ENCODE results near the gene PRR33.

PRR33 gene

DNA sequence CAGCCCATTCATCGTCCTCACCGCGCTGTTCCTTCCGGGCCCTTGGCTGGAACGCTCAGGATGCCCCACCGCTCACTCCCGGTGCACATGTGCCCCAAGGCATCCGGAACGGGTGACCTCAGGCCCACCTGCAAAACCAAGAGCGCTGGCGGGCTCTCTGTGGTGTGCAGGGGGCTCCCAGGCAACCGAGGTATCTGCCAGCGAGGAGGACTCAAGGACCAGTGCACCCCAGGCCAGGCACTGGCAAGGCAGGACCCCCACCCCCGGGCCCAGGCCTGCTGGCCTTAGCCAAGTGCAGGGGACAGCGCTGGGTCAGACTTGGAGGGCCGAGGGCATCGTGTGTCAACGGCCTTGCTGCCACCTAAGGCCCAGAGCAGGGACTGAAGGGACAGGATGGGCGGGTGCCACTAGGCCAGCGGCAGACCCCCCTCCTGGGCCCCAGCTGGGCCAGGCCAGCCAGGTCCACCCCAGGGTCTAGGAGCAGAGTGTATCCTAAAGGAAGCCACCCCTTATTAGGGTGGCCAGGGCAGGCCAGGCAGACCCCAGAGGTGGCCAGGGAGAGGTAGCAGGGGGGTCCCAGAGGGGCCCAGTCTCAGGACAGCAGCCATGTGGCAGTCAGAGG lies 36.3 kb upstream of the PRR33 start:
- no peak for DNase-seq (ENCODE audit: low read depth in 2 of 2)

DNA sequence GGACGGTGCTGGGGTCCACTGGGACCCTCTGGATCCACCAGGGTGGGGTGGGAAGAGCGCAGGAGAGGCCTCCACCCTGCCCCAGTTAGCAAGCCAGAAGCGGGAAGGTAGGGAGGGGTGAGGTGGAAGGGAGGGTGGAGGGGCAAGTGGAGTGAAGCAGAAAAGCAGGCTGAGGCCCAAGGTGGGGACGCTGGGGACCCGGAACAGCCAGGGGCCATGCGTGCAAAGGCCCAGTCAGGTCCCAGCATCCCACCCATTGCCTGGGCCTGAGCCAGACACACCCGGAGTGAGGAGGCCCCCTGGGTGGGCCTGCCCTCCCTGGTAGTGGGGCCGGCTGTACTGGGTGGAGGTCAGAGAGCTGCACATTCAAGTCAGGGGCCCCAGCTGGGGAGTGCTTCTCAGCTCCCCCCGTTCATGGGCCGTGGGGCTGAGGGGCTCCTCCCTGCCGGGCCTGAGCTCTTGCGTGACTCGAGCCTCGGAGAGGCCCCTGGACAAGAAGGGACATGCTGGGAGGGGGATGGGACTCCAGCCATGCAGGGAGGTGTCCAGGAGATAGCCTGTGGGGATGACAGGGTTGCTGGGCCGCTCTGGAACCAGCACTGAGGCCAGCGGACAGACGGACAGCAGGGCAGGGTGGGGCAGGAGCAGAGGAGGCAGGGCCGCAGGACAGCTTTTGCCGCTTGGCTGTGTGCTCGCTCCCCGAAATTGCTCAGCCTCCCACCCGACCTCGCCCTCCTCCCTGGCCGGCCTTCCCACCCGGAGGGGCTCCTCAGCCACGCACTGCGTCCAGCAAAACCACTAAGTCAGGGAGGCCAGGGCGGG lies 35.5 kb upstream of the PRR33 start:
- no peak for DNase-seq (ENCODE audit: low read depth in 2 of 2)

DNA sequence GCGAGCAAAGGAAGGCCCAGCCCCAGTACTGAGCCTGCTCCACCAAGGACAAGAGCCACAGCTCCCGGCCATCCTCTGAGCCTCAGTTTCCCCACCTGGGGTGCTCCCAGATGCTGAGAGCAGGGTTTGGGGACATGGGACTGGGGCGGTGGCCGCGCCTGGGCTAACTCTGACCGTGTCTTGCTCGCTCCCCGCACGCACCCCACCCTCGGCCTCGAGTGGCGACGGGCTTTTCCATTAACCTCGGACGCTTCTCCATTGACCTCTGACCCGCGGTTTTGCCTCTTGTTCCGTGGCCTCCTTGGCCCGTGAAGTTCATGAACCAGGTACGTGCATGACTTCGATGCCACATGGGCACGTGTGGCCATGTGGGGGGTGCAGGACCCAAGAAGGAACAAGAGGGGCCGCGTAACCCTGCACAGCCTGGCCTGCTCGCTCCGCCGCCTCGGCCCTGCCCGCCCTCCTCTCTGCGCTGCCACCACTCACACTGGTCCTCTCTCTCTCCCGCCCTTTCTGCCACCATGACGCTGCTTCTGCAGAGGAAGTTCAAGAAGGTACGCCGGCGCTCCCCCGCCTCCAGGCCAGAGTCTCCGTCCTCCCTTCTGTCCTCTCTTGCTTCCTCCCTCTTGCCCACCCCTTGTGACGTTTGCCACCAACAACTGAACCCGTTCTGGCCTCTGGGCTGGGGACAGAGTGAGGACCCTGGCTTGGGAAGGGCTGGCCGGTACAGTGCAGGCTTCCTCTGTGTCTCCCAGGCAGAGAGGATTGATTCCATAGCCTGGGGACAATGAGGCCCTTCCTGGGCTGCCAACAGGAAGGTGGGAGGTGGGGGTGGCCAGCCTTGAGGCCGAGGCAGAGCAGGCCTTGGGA lies 34.7 kb upstream of the PRR33 start:
- no peak for DNase-seq (ENCODE audit: low read depth in 2 of 2)

DNA sequence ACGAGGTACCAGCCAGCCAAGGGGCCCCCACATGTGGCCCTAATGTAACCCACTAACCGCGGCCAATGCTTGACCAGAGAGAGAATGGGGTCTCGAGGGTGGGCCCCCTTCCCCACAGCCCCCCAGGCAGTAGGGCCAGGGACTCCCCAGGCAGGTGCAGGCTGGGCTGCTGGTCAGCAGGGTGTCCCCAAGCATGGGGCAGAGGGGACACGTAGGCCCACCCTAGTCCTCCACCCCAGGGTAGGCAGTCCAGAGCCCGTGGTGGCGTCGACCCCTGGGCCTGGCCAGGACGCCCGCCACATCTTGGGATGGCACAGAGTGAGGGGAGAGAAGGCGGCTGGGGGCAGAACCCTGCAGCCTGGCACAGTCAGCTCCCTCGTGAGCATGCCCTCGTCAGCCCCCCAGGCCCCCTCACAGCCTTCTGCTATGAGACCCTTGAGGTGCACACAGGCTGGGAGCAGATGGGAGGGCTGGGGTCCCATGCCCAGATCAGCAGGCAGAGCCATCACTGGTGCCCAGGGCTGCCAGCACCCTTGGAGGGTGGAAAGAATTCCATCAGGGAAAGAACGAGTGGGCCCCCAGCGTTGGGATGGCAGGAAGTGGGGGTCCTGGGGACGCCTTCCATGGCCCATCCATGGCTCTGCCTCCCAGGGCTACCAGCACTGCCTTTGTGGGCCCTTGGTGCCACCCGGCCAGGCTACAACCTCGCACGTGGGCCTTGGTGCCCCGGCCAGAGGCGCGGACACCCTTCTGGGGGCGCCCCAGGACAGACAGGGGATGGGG lies 33.9 kb upstream of the PRR33 start:
- no peak for DNase-seq (ENCODE audit: low read depth in 2 of 2)

DNA sequence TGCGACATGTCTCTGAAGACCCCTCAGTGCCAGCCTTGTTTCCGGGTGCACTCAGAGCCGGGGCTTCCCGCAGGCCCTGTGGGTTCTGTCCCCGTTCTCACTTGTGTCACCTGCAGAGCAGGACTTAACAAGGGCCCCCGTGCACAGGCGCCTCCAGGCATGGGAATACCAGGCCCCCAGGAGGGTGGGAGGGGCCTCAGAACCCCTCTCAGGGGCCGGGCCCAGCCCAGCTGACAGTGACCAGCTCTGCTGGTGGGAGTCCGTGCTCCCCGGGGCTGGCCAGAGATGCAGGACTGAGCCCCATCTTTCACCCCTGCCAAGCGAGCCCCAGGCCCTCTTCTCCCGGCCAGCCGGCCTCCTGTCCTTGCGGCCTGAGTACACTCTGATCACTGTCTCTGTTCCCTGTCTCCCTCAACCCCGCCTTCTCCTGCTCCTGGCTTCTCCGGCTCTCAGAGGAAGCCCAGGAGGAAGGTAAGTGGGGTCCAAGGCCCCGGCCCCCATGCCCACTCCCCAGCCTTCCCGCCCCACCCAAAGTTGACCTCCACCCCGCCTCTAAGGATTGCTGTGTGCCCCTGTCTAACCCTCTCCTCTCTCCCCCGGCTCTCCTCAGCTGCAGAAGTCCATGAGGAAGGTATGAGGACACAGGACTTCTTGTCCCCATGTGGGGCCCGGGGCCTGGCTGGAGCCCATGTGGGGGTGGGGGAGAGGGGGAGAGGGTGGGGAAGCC lies 33.1 kb upstream of the PRR33 start:
- no peak for DNase-seq (ENCODE audit: low read depth in 2 of 2)

DNA sequence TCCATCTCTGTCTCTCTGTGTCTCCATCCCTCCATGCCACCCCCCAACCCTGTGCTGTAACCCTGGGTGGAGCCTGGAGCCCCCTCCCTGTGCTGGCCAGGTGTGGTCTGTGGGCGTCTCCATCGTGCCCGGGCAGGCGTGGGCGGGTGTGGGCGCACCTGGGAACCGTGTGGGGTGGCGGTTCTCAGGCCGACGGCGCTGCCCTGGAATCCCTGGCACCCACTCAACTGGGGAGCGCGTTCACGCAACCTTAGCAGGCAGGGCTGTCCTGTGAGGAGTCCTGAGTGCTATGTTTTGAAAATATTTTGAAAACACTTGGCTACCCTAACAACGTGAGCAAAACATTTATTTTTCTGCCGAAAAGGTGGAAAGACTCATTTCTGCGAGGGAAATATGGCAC lies 32.5 kb upstream of the PRR33 start:
- no peak for DNase-seq (ENCODE audit: low read depth in 2 of 2)

DNA sequence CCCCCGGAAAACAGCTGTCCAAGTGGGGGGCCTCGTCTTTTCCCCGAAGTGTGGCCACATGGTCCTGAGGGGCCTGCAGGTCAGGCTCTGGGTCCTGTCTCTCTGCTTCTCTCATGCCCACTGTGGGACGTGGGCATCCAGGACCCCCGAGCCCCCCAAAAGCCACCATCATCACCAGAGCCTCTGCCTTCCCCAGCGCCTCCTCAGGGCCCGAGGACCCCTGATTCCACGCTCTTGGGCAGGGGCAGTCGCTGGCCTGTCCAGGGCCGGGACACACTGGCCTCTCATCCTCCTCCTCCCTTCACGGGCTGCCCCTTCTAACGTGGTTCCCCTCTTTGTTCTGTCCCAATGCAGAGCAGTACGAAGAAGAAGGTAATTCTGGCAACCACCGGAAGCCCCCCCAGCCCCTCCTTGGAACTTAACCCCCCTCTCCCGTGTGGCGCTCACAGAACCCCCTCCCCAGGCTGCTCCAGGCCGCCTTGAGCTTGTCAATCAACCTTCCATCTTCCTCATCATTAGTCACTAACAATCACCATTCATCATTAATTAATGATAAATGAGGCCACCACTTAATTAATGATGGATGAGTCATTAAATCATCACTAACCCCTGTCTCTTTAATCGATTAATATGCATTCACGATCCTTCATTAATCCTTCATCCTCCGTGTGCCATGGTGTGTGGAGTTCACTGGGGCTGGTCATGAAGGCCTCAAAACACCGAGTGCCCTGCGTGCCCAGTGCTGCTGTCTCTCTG lies 31.7 kb upstream of the PRR33 start:
- no peak for DNase-seq (ENCODE audit: low read depth in 2 of 2)

DNA sequence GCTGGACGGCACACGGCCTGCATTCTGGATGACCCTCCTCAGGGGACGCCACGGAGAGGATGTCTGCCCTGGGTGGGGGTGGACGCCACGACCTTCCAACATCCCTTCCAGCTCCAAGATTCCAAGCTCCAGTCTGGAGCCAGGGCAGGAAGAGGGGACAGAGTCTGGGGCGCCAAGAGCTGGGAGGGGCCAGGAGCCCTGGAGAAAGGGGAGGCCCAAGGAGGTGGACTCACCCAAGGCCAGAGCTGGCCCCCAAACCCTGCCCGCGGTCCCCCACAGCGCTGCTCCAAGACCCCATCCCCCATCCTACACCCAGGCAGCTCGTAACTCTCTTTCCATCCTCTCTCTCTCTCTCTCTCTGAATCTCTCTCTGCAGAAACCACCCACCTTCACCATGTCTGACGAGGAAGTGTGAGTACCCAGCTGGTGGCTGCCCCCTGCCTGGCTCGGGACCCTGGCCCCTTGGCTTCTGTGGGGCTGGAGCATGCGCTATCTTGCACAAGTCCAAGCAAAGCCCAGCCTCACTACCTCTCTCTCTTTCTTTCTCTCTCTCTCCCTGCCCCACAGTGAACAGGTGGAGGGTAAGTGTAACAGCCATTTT lies 30.9 kb upstream of the PRR33 start:
- no peak for DNase-seq (ENCODE audit: low read depth in 2 of 2)

DNA sequence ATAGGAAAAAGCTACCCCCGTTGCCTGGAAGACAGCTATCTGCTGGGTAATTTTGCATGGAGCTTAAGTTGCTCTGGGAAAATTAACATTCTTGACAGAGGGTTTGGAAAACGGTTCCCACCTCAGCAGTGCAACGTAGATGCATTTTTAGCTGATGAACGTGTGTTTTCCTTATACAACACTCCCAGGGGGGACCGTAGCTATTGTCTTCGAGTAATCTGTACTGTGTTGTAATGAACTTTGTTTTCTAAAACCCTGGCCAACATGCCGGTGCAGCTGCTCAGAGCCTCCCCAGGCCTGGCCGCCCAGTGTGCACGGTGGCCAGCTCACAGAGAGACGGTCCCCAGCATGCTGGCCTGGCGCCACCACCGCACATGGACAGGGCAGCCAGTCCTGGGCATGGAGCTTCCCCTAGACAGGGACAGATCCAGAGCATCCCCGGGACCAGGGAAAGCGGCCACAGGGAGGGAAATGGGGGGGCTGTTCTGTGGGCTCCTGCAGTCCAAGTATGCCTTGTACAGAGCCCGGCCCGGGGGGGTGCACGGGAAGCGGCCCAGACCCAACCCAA lies 30.0 kb upstream of the PRR33 start:
- DNase-seq (ENCODE audit: low read depth in 2 of 2): no peak

DNA sequence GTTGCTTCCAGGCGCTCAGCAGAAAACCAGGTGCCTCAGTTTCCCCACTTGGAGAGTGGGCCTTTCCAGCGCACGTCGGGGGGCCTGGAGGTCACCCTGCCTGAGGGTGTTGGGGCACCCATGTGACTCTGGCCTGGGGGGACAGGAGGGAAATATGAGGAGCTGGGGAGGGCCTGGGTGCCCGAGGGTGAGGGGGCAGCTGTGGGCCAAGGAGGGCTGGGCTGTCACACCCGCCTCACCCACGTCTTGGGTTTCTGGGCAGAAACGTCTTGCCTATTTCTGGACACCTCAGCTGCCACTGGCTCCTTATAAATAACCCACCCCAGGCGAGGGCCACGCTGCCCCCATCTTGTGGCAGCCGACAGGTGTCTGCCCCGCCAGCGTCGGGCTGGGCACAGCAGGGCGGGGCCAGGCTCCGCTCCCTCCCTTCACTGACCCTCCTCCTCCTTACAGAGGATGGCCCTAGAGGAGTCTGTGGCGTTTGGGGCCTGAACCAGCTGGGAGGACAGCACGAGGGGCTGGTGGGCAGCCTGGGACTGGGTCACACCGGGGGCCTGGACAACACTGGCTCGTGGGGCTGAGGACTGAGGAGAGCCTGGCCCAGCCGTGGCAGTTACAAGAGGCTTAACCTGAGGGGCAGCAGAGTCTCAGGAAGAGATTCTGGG lies 29.3 kb upstream of the PRR33 start:
- DNase-seq (ENCODE audit: low read depth in 2 of 2): no peak

DNA sequence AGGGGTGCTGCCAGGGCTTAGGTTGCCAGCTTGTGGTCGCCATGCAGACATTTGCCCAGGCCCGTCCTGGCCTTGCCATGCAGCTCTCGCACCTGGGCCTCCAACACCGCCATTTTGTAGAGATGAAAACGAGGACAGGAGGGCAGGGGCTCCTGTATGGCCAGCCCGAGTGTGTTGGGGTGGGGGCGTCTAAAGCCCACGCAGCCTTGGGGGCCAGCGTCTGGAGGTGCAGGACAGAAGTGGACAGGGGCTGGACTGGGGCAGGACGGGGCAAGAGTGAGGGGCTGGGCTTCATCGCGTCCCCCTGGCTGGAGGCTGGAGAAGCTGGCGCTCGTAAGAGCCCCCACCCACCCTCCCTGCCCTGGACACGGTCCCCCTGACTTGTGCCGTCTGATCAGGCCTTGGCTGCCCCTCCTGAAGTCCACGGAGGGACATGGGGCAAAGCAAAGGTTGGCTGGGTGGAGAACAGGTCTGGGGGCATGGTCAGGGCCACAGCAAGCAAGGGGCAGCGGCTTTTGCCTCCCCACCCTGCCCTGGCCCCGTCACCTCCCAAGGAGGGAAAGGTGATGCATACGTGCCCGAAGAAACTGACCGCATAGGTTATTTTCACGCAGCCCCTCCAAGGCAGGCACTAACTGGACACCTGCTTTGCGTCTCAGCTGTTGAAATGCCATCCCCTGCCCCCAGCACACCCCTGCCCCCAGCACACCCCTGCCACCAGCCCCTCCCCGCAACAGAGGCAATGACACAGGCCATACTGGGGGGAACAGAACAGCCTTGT lies 28.6 kb upstream of the PRR33 start:
- no peak for DNase-seq (ENCODE audit: low read depth in 2 of 2)

DNA sequence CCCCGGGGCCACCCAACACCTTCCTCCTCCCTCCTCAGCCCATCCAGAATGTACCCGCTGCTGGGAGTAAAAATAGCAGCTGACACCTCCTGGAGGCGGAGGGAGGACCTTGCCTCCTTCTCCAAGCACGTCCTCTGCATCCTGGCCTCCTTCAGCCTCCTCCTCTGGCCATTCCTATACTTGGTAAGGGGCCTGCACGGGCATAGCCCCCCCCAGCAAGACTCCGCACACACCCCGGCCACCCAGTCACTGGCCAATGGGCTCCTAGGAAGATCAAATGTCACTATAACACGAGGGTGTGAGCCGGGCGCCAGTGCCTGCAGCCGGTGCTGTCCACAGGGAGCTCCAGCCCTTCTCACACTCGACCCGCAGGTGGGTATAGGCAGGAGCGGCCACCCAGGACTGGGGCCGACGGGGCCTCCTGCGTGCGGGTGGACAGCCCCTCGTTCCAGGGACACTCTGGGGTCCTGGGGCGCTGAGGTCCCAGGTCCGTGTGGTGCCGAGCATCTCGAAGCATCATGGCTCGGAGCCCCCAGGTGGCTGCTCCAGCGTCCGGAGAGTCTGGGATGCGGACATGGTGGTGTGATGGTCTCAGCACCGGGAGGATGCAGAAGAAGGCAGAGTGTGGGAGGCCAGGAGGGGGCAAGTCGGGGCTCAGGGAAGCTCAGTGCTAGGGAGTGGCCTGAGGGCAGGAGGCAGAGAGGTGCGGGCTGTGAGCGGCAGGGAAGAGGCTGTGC lies 27.9 kb upstream of the PRR33 start, which contains the start of gene TNNT3:
TSS of gene TNNT3 (plus strand) at position 313 of the 737 bp plus-strand sequence. CDS start 3,172 bp downstream, outside the sequence.
- DNase-seq (ENCODE audit: low read depth in 2 of 2): no peak

DNA sequence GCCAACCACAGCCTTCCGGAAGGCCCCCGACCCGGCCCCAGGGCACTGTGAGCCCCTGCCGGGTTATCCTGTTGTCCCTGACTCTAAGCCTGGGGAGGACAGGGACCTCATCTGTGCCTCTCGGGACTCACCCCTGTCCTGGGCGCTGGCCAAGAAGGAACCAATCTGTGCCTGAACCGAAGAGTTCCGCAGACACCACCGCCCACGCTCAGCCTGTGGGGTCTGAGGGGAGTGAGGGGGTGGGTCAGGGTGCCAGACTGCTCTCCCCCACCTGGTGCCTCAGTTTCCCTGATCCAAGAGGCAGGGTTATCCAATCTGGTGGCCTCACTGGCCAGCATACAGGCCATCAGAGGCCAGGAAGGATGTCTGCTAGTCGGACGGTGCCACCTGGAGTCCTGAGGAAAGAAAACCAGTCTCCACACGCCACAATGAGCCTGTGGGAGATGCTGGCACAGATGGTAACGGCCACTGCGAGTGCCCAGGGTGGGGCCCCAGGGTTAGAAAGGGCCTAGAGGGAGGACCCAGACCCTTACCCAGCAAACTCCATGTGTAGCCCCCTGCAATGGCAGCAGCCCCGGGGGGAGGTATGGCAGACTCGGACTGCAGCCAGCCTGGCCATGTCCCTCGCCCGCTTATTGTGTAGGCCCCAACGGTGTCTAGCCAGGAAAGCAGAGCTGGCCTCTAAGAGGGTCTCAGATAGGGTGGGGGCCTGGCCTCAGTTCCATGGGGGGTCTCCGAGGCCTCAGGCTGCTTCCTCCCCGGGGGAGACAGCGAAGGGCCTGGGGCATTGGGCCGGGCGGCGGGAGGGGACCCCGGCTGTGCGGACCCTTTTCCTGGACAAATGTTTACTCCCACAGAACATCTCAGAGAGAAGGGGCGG lies 27.0 kb upstream of the PRR33 start:
- no peak for DNase-seq (ENCODE audit: low read depth in 2 of 2)

DNA sequence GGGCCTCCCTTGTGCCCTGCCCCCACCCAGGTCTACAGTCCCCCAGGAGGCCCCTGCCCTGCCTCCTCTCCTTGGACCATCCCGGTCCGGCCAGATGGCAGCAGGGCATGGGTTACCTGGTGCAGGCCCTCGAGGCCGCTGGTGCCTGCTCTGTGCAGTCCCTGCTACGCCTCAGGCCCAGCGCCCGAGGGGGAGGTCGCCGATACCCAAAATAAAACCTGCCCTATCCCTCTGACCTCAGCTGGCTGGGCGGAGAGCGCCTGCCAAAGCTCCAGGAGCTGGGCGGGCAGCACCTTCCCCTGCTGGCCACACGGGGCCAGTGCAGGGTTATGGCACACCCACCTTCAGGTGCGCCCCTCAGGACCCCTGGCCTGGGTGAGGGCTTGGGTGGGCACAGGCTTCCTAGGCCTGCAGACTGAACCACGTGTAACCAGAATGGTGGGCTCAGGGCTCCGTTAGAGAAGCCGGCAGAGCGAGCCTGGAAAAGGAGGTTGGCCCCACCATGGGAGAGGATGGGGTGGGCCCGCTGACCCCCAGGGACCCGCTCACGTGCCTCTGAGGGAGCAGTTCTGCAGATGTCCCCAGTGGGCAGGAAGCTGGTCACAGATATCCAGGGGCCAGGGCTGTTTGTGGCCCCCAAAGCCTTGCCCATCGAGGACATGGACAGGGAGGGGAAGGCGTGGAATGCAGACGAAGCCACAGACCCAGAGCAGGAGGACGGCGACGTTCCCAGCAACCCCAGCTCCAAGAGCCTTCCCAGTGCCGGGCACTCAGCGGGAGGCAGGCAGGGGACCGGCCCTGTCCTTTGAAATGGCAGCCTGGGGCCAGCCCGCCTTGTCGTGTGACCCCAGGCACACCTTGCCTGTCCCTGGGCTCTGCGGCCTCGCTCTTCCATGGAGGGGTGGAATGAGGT lies 26.1 kb upstream of the PRR33 start:
- no peak for DNase-seq (ENCODE audit: low read depth in 2 of 2)

DNA sequence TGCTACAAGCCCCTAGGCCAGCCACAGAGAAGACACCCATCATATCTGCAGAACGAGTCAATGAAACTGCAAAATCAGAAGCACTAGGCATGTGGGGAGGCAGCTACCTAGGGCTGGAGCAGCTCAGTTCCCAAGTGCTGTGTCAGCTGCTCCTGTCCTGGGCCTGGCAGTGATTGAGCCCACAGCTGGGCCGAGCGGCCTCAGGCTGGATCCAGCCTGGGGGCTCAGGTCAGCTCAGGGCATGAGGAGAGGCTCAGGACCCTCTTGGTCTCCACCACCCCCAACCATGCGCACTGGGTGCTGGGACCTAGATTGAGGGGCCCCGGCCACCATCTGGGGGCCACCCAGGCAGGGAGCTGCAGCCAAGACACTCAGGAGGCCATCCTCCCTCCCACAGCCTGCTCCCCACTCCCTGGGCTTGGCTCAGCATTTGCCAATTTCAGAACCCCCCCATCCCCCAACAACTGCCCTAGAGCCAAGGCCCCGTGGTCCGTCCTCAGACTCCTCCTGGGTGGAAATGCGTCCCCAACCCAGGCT lies 25.4 kb upstream of the PRR33 start:
- DNase-seq (ENCODE audit: low read depth in 2 of 2): no peak

Data from activated CD8-positive, alpha-beta memory T cell treated with anti-CD3 and anti-CD28 coated beads for 4 hours (primary cell).